GM19239 (cell line): Measurements from ENCODE around the gene STT3B.

Experiments used
- DNase-seq: peaks from one replicate; pipeline ENCODE4 v3.0.0; 2011; ENCODE audit warnings: low spot score; ENCODE audit not compliant: insufficient read length
- FAIRE-seq: peaks from 2 replicates; lab custom pipeline; 2011; peaks lifted over from hg19 to GRCh38; lab: Jason Lieb, UNC

The STT3B gene

DNA sequence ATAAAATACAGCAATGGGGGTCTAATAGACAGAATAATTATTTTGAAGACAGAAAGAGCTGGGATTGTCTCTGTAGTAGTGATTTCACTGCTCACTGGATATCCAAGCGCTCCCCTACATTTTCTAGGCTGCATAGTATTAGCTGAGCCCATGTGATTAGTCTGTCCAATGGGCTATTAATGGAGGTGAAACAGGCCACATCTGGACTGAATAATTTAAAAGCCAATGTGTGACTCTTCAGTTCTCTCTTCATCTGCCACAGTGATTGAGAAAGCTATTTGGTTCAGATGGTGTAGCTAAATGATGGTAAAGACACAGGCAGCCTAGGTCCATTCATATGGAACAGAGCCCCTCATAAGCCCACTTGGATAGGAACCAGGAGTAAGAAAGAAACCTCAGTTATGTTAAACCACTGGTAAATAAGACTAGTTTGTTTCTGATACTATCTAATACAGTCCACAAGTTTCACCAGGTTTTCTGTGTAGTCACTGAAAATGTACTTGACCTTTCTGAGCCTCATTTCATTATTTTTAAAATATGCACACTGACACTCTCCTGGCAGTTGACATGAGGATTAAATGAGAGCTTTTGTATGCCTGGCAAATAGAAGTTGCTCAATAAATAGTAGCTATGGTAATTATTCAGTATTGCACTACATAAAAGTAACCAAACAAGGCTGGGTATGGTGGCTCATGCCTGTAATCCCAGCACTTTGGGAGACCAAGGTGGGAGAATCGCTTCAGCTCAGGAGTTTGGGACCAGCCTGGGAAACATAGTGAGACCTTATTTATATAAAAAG, 17.0 kb upstream of the STT3B start:
- FAIRE-seq (no peak), DNase-seq (no peak)

DNA sequence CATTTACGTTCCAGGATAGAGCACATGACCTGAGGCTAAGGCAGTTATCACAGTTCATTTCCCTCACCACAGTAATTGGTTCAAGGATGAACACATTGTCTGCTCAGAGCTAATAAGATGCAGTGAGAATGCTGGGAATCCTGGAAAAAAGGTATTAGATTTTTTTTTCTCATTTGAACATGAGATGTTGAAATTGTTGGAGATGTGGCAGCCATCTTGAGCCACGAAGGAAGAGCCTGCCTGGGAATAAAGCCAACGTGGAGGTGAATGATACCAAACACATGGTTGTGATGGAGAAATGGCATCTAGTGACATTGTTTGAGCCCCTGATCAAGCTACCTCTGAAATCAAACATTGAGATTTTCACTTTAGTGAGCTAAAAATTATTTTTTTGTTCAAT, 16.0 kb upstream of the STT3B start:
- DNase-seq (no peak), FAIRE-seq (no peak)

DNA sequence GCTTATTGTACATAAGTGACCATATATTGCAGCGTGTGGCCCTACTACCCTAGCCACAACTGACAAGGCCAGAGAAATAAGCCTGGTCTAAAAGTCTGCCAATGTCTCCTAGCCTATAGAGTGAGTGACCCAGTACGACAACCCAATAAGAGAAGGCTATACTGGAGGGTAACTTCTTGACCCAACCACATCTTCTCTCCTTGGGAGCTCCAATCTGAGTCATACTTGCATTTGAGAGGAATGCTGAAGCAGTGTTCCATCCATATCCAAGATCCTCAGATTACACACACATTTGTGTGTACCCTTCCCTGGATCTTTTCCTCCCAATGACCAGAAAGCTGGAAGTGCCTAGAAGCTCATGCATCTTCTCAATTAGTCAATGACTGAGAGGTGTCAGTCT, 11.3 kb upstream of the STT3B start:
- FAIRE-seq (no peak), DNase-seq (no peak)

DNA sequence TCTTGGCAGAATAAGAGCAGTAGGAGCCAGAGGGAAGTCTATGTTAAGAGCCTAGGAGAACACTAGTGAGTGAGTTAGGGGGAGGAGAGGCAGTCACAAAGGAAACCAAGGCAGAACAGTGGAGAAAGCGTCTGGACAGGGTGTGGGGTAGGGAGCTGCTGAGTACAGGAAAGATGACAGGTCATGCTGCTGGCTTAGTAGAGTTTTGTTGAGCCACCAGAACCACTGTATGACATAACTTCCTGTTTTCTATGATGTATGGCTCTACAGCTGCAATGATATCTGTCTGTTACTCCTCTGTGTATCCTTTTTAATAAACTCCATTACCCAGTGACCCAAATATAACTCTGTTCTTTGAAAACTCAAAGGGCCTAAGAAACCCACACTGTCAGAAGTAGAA, 10.6 kb upstream of the STT3B start:
- FAIRE-seq (peak; percentile 53), DNase-seq (no peak)

DNA sequence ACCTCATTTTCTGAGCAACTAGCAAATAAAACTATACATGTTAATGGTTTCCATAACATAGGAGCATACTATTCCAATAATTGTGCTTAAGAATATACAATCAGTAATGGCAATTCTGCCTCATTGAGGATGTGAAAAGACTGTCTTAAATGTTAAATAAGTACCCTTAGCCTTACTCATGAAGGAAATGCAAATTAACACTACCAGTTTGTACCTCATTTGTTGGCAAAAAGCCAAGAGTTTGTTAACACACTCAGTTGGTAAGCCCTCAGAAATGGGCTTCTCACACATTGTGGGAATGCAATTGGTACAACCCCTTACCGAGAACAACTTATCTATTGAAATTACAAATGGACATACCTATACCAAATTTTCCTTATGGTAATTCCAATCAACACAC, 9.2 kb upstream of the STT3B start:
- no peak for FAIRE-seq
- DNase-seq = no peak

DNA sequence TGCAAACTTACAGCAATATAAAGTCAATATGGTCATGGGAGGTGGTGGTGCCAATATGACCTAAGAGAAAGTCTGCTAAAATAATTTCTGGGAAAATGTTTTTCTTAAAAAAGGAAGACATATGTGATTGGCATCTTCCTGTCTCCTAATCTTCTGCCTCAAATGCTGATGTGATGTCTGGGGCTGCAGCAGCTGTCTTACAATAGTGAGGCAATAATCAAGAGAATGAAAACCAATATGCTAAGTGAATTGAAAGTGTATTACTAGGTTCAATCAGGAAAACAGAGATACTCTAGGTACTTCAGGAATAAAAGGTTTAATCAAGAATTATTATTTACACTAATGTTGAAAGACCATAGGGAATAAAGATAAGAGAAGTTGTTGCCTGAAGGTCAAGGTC, 7.2 kb upstream of the STT3B start:
- FAIRE-seq = no peak
- no peak for DNase-seq

DNA sequence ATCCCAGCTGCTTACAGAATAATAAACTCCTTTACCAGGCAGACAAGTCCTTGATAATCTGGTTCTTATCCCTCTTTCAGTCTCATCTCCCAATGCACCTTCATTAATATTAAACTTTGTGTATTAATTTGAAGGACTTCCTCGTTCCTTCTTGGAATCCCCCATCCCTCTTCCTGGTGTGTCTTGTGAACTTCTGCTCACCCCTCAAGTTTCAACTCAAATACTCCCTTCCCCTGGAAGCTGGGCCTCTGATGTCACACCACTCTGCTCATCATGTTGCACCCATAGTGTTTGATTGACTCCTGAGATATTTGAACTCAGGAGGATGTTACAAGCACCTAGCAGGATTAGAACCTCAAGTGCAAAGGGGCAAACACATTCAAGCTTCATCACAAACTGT, 3.3 kb upstream of the STT3B start:
- DNase-seq (no peak), FAIRE-seq (no peak)

DNA sequence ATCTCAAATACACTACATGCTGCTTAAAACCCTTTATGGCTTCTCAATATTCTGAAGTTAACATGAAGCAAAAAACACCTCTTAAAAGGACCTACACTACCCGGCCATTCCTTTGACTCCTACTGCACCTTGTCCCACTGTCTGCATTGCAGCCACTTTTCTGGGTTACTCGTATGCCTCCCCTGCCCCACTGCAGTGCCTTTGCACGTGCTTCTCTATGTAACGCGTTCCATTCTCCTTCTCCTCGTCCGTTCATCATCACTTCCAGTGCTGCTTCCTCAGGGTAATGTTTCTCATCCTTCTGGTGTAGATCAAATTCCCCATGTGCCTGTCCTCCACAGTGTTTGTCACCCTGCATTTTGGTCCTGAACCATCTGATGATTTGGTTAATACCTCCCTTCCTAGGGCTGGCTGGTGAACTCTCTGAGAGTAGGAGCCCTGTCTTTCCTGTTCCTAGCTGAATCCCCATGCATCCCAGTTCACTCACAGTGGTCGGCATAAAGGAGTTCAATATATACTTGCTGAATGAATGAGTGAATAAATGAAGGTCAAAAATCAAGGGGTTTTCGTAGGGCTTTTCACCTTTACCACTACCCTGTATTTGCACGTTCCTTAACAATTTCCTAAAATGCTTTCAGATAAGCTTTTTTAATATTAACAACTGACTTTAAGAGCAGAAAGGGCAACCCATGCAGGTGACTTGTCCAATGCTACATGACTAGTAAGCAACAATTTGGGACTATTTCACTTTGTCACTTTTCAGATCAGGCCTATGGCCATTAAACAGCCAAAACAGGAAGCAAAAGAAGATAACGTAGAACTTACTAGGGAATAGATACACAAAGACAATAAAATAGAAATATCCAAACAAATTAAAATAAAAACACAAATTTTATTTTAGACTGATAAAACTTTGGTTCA, 2.4 kb upstream of the STT3B start:
- no peak for DNase-seq
- peak; percentile 14 for FAIRE-seq

DNA sequence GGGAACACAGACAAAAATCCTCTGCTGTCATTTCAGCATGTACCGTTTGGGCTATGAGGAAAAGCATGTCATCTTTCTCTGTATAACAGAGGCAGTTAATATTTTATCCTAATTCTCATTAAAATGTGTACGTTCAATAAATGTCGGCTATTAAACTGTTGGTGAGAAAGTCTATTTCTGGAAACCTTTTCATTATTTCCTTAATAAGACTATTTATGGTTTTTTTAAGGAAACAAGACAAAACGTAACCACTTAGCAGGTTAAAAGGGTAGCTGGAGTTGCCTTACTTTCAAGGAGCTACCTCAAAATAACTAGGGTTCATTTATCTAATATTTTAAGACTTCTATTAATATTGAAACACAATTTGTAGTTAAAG, 1.8 kb upstream of the STT3B start:
- DNase-seq = no peak
- FAIRE-seq = no peak

DNA sequence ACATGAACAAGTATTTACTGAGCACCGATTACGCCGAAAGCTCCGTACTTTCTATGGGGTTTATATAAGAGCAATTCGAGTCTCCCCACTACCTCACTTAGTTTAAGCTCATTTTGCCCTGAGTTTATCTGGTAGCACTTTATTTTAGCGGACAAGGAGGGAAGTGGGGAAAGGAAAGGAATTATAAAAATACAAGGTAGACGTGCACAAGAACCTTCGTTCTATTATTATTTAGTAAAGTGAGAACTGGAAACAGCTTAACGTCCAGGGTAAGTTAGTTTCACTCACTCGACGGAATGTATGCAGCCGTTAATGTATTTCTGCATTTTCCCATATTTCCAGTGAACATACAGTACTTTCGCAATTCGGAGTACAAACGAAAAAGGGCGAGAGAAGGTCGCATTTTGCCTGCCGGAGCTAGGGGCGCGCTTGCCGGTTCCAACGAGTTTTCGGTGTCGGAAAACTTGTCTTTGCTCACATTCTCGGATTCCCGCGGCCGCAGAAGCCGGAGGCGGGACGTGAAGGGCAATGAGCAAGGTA, 1.2 kb upstream of the STT3B start:
- DNase-seq (no peak), FAIRE-seq (no peak)

DNA sequence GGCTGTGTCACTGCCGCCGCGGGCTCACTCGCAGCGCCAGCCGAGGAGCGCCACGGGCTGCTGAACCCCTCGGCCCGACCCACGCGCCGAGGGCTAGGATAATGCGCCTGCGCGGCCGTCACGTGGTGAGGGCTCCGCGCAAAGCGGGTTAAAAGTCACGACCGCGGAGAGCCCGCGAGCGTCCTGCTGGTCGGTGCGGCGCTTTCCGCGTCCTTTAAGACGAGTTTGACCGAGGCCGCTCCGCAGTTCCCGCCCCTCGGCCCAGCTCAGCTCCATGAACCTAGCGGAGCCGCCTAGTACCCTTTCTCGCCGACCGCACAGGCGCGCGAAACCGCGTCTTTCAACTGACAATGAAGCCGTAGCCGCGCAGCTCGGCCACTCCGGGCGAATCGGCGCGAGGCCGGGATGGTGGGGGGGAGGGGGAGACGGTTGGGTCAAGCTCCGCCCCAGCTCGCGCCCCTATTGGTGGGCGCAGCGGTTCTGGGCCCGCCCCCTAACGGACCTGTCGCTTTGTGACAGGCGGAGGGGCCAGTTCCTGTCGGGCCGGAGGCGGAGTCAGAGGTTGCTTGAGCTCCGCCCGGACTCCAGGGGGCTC, 636 bp upstream of the STT3B start:
- FAIRE-seq (peak; percentile 95), DNase-seq (peak; percentile 81)

DNA sequence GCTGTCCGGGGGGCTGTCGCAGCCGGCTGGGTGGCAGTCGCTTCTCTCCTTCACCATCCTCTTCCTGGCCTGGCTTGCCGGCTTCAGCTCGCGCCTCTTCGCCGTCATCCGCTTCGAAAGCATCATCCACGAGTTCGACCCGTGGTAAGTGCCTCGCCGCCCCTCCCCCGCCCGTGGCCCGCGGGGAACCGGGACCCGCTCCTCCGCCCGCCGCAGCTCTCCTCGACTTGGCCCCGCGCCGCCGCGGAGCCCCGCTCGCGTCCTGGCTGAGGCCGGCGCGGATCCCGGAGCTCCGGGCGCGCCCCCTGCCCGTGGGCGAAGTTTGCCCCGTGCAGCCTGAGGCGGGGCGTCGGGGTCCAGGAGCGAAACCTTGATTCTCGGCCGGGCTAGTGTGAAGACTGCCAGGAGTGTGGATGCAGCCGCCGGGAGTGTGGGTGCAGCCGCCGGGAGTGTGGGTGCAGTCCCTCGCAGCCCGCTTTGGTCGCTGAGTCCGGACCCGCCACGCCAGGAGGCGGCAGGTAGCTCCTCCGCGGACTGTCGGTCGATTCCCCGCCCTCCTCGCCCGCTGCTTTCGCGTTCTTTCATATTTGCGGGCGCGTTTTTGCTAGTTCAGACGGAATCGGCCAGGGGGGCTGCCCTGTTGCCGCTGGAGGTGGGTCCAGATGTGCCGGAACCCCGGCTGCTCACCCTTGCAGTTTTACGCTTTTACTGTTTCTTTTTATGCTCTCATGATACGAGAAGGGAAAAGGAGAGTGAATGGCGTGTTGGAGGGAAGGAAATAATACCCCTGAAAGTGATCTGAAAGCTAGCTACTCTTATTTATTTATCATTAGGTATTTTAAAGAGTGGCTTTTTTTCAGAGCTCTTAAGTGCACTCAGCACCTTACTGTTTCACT, 692 bp downstream of the STT3B start:
- peak; percentile 6 for DNase-seq
- FAIRE-seq = no peak

DNA sequence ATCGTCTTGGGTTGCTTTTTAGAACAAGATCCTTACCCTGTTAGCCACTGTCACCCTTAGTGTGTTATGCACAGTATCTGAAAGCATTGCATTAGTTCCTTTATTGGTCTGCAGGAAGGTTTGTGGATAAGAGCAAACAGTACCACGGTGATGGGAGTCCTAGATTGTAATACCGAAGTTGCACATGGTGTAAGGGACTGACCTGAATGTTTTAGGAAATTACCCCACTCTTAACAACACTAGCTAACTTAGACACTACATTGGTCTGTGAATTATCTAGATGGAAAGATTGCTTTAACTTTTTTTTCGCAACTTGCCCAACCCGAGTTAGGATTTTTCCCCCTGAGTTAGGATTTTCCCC, 1.3 kb downstream of the STT3B start:
- FAIRE-seq = peak; percentile 84
- peak; percentile 3 for DNase-seq

DNA sequence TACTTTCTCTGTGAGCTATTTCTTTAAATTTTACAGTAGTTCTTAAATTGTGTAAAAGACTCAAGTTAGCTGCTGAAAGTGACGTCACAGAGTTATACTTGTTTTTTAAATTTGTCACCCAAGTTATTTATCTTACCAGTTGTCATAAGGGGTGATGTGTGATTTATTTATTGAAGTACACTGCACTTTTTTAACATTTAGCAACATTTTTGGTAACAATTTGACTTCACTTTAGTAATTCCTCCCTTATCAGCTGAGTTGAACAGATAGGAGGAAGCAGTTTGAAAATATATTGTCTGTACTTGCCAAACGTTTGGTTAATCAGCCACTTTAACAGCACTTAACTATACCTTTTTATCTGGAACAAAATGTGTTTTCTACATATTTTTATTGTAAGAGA, 3.8 kb downstream of the STT3B start:
- FAIRE-seq (no peak), DNase-seq (no peak)

DNA sequence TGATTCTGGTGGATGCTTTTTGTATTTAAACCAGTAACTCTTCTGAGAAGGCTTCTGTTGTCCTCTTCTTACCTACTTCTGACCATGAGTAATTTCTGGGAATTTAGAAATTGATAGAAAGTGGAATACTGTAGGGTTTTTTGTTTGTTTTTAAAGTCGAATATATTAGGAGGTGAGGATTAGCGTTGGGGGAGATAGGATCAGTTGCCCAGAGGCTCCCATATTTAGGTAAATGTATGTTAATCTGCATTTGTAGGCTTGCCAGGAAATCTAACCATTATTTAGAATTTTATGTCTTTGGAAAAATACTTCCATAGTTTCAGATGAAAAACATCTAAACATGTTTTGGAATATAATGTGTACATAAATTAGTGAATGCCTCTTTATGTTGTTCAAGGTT, 6.1 kb downstream of the STT3B start:
- DNase-seq = no peak
- no peak for FAIRE-seq

DNA sequence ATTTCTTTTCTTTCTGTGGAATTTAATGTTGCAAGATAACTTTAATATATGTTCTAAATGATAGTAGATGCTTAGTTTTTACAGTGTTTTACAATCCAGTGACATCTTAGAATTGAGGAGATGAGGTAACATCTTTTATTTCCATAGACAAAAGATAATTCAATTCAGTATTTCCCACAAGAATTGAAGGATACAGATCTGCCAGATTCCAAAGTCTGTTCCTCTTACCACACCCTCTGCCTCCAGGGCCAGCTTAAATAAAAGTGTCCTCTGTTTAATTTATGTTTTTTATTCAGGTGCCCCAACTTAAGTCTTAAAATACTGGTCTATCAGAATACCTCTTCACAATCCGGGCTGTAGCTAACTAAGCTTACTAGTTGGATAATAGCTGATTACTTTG, 6.5 kb downstream of the STT3B start:
- FAIRE-seq = no peak
- DNase-seq = no peak

DNA sequence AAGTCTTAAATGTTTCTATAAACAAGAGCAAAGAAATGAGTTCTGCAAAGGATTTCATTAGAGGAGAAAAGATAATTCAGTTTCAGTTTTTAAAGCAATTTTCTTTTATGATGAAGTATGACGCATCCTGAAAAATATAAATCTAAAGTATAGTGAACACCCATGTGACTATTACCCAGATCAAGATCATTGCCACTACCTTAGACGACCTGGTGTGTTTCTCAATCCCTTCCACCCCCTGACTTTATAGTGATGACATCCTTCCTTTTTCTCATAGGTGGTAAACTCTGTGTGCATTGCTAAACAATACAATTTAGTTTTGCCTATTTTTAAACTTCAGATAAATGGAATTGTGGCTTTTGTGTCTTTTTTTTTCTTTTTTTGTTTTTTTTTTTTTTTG, 8.4 kb downstream of the STT3B start:
- no peak for DNase-seq
- no peak for FAIRE-seq

DNA sequence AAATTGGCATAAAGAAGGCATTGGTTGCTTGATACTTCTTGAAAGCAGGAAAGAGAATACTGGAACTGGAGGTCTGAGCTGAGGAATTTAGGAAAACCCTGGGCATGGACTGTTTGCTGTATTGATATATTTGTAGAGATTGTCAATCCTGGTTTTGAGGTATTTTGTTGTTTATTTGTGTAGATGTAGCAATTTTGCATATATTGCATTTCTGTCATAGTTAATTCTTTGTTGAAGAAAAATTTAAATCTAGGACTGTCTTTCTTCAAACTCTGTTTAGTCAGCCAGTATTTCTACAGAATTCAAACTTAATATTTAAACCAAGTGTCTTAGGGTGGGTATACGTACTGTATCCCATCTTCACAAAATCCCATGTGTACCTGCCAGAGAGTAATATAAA, 9.5 kb downstream of the STT3B start:
- FAIRE-seq (no peak), DNase-seq (no peak)

DNA sequence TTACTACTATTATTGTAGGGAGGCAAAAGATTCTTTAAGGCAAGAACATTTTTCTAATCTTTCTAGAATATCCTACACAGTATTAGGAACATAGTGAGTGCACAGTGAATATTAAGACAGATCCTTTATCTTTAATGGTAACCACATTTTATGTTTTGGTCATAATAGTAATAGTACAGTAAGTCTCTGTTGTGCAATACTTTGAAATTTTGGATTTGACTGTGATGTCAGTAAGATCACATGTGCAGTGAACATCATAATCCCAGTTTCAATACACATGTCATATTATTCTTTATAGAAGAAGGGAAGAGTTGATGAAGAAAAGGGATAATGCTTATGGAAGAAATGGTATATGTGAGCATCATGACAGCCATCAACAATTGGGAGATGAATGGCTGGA, 10.7 kb downstream of the STT3B start:
- DNase-seq (no peak), FAIRE-seq (no peak)

DNA sequence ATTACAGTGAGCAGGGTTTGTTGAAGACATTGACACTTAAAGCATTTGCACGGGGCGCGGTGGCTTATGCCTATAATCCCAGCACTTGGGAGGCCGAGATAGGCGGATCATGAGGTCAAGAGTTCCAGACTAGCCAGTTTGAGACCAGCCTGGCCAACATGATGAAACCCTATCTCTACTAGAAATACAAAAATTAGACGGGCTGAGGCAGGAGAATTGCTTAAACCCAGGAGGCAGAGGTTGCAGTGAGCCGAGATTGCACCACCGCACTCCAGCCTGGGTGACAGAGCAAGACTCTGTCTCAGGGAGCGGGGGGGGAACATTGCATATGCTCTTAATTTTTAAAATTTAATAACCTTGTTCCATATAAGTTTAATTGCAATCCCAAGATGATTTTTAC, 11.9 kb downstream of the STT3B start:
- FAIRE-seq (no peak), DNase-seq (no peak)
